ENCODE data around the gene AQP12B. TPM values are rescaled to one million over a fixed set of nuclear protein-coding genes. Genes with fewer than 3 reads are reported as not detected.

Gene AQP12B
- total RNA-seq, 1 experiment from 2014 or later: not detected

DNA sequence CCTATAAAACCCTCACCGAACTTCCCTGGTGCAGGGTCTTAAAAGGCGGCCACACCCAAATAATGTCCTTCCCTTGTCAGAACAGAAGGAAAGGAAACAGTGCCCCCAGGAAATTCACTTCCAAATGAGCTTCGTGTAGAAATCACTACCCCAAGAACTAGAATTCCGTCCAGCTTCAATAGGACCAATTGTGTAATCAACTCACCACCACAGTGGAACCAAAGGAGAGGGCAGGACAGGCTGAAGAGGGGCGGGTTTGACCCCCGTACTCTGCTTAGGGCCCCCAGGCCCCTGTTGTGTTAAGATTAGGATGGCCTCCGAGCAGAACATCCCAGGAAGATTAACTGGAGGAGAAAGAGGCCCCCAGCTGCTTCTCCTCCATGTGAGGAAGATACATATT lies 33.4 kb downstream of the AQP12B start:
- no peak overlapping the region for H3K4me3 ChIP-seq (ENCODE audit: low read depth, low read length)
- no peaks in the 10 kb centered on the region for H3K4me1 ChIP-seq
- intact Hi-C loops (cut with micrococcal nuclease; ENCODE audit: unreplicated experiment): loop anchor here (10.0 kb wide), 1 partner anchor 55 kb away; no protein-coding TSS in a partner anchor
- no peak overlapping the region for H3K27ac Mint-ChIP-seq (ENCODE audit: unreplicated experiment)
- no peaks in the 10 kb centered on the region for H3K27me3 ChIP-seq (replicated peaks; ENCODE audit: control insufficient read depth, insufficient read depth, low read length)
- no peak overlapping the region for H3K4me3 Mint-ChIP-seq (ENCODE audit: unreplicated experiment)
- CTCF ChIA-PET: no interaction called here
- POLR2A ChIA-PET: no interaction called here
- no peaks in the 10 kb centered on the region for H3K4me1 Mint-ChIP-seq (ENCODE audit: low read depth, unreplicated experiment)
- TF ChIP-seq, protein P1, sequence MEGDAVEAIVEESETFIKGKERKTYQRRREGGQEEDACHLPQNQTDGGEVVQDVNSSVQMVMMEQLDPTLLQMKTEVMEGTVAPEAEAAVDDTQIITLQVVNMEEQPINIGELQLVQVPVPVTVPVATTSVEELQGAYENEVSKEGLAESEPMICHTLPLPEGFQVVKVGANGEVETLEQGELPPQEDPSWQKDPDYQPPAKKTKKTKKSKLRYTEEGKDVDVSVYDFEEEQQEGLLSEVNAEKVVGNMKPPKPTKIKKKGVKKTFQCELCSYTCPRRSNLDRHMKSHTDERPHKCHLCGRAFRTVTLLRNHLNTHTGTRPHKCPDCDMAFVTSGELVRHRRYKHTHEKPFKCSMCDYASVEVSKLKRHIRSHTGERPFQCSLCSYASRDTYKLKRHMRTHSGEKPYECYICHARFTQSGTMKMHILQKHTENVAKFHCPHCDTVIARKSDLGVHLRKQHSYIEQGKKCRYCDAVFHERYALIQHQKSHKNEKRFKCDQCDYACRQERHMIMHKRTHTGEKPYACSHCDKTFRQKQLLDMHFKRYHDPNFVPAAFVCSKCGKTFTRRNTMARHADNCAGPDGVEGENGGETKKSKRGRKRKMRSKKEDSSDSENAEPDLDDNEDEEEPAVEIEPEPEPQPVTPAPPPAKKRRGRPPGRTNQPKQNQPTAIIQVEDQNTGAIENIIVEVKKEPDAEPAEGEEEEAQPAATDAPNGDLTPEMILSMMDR (IDR thresholded peaks at IDR 0.05; ENCODE audit: insufficient read depth in 1 of 2, low read depth in 1 of 2, low read length in 1 of 2, severe bottlenecking in 1 of 2, unreplicated experiment in 1 of 2): no peak
- no peak for DNase-seq
- no TSS peak for BruUV-seq (replicated peaks)
- H3K9me3 ChIP-seq: no peaks in the 10 kb centered on the region
- no peaks in the 10 kb centered on the region for H3K9me3 Mint-ChIP-seq (ENCODE audit: unreplicated experiment)
- H3K36me3 Mint-ChIP-seq (ENCODE audit: insufficient read depth, unreplicated experiment): no peaks in the 10 kb centered on the region
- H3K36me3 ChIP-seq (ENCODE audit: control insufficient read depth, insufficient read depth, low read length): no peaks in the 10 kb centered on the region
- H3K27me3 Mint-ChIP-seq (ENCODE audit: insufficient read depth, unreplicated experiment): peaks cover 8% of the 10 kb centered on the region

DNA sequence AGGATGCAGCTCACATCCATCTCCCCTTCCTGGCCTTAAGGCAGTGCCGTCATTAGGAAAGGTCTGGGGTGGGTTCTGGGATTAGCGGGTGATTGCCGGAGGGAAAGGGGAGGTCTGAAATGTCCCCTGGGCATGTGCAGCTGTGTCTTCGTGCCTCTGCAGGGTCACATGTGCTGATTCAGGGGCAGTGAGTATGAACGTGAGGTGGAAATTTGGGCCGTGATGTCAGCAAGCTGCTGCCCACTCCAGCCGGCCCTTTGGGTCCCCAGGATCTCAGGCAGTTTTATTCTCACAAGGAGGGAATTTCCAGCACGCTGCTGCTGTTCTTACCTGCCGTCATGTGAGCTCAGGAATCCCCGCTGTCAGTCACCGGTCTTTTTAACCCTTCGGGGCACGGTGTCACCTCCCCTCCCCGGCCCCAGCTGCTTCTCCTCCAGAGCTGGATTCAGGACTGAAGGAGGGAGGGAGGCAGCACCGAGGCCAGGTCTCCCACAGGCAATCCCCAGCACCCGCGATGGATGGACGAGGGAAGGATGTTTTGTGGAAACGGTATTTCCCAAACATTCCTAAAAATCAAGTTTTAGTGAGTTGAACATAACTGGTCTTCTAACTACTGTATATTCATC lies 33.9 kb downstream of the AQP12B start:
- no peak for DNase-seq
- no TSS peak for BruUV-seq (replicated peaks)
- Mint-ChIP-seq H3K4me3 (ENCODE audit: unreplicated experiment) (no peak overlapping the region), H3K9me3 (ENCODE audit: unreplicated experiment) (no peaks in the 10 kb centered on the region), H3K36me3 (ENCODE audit: insufficient read depth, unreplicated experiment) (no peaks in the 10 kb centered on the region), H3K27me3 (ENCODE audit: insufficient read depth, unreplicated experiment) (peaks cover 8% of the 10 kb centered on the region), H3K27ac (ENCODE audit: unreplicated experiment) (no peak overlapping the region), H3K4me1 (ENCODE audit: low read depth, unreplicated experiment) (no peaks in the 10 kb centered on the region)
- ChIA-PET POLR2A (no interaction called here), CTCF (no interaction called here)
- TF ChIP-seq, protein P1 (IDR thresholded peaks at IDR 0.05; ENCODE audit: insufficient read depth in 1 of 2, low read depth in 1 of 2, low read length in 1 of 2, severe bottlenecking in 1 of 2, unreplicated experiment in 1 of 2): no peak
- H3K27me3 ChIP-seq (replicated peaks; ENCODE audit: control insufficient read depth, insufficient read depth, low read length): no peaks in the 10 kb centered on the region
- H3K9me3 ChIP-seq: no peaks in the 10 kb centered on the region
- no peak overlapping the region for H3K4me3 ChIP-seq (ENCODE audit: low read depth, low read length)
- no peaks in the 10 kb centered on the region for H3K36me3 ChIP-seq (ENCODE audit: control insufficient read depth, insufficient read depth, low read length)
- H3K4me1 ChIP-seq: no peaks in the 10 kb centered on the region
- intact Hi-C loops (cut with micrococcal nuclease; ENCODE audit: unreplicated experiment): loop anchor here (10.0 kb wide), 1 partner anchor 56 kb away; no protein-coding TSS in a partner anchor

DNA sequence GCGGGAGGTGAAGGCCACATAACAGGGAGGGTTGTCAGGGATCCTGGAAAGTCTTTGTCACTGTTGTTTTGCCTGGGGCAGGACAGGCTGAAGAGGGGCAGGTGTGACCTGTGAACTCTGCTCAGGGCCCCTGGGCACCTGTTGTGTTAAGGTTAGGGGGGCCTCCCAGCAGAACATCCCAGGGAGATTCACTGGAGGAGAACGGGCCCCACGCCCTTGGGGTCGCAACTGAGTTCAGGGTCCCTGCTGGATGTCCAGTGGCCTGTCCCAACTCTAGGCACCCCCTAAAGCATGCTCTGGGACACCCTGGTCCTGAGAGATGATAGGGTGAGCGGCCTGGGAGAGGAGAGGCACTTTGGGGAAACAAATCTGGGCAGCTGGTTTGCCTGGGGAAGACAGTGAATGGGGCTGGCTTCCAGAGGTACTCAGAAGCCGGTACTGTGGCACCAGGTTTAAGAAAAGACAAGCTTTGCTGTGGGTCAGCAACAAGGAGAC lies 34.5 kb downstream of the AQP12B start:
- DNase-seq: no peak
- POLR2A ChIA-PET: no interaction called here
- H3K36me3 Mint-ChIP-seq (ENCODE audit: insufficient read depth, unreplicated experiment): no peaks in the 10 kb centered on the region
- intact Hi-C loops (cut with micrococcal nuclease; ENCODE audit: unreplicated experiment): loop anchor here (10.0 kb wide), 1 partner anchor 57 kb away; no protein-coding TSS in a partner anchor
- no peaks in the 10 kb centered on the region for H3K36me3 ChIP-seq (ENCODE audit: control insufficient read depth, insufficient read depth, low read length)
- no peak overlapping the region for H3K4me3 Mint-ChIP-seq (ENCODE audit: unreplicated experiment)
- no peaks in the 10 kb centered on the region for H3K9me3 Mint-ChIP-seq (ENCODE audit: unreplicated experiment)
- H3K27ac Mint-ChIP-seq (ENCODE audit: unreplicated experiment): no peak overlapping the region
- H3K4me3 ChIP-seq (ENCODE audit: low read depth, low read length): no peak overlapping the region
- H3K4me1 Mint-ChIP-seq (ENCODE audit: low read depth, unreplicated experiment): no peaks in the 10 kb centered on the region
- no peaks in the 10 kb centered on the region for H3K27me3 ChIP-seq (replicated peaks; ENCODE audit: control insufficient read depth, insufficient read depth, low read length)
- TF ChIP-seq, protein P1 (IDR thresholded peaks at IDR 0.05; ENCODE audit: insufficient read depth in 1 of 2, low read depth in 1 of 2, low read length in 1 of 2, severe bottlenecking in 1 of 2, unreplicated experiment in 1 of 2): no peak
- CTCF ChIA-PET: interaction anchor here (0.5 kb wide), 1 partner anchor 152 kb away, joined by 3 read pairs; no protein-coding TSS in a partner anchor
- no peaks in the 10 kb centered on the region for H3K4me1 ChIP-seq
- no peaks in the 10 kb centered on the region for H3K9me3 ChIP-seq
- peaks cover 8% of the 10 kb centered on the region for H3K27me3 Mint-ChIP-seq (ENCODE audit: insufficient read depth, unreplicated experiment)
- no TSS peak for BruUV-seq (replicated peaks)
